CD14-positive monocyte (primary cell): ENCODE measurements around the gene MXRA8. TPM values are rescaled to one million over a fixed set of nuclear protein-coding genes. Genes with fewer than 3 reads are reported as not detected.

ENCODE experiments used
- DNase-seq, 3 donors: peaks; one replicate each; pipeline ENCODE4 v3.0.0-alpha.2; 2011 to 2022
- H2AFZ ChIP-seq: 2 replicates; pipeline ENCODE4 v1.6.0; 2012; ENCODE audit warnings: mild to moderate bottlenecking, low read depth, low read length, inconsistent platforms; ENCODE audit not compliant: insufficient read depth, poor library complexity, severe bottlenecking
- H3K27ac ChIP-seq, 2 donors: 1 replicate in 1 of 2; 2 replicates in 1 of 2; pipeline ENCODE4 v1.5.1; 2012 to 2013; ENCODE audit warnings: low read length in 2 of 2, control low read depth in 1 of 2, inconsistent platforms in 1 of 2, low read depth in 1 of 2, mild to moderate bottlenecking in 1 of 2
- H3K27me3 ChIP-seq, 2 donors: one replicate each; pipeline versions ENCODE4 v1.6.0 to v1.6.1; 2011 to 2013; ENCODE audit warnings: low read length in 2 of 2; ENCODE audit not compliant: control insufficient read depth in 2 of 2, insufficient read depth in 2 of 2
- H3K36me3 ChIP-seq, 2 donors: replicated peaks in 1 of 2; 1 replicate in 1 of 2; 2 replicates in 1 of 2; pipeline versions ENCODE4 v1.5.1 to v1.6.1; 2012 to 2013; ENCODE audit warnings: low read length in 2 of 2, control low read depth in 1 of 2, inconsistent platforms in 1 of 2, mild to moderate bottlenecking in 1 of 2; ENCODE audit not compliant: insufficient read depth in 2 of 2, control insufficient read depth in 1 of 2
- H3K4me1 ChIP-seq, 2 donors: 1 replicate in 1 of 2; 2 replicates in 1 of 2; pipeline versions ENCODE4 v1.5.1 to v1.6.1; 2012 to 2013; ENCODE audit warnings: low read length in 2 of 2, control low read depth in 1 of 2, inconsistent platforms in 1 of 2, mild to moderate bottlenecking in 1 of 2, moderate library complexity in 1 of 2; ENCODE audit not compliant: insufficient read depth in 2 of 2, control insufficient read depth in 1 of 2
- H3K4me2 ChIP-seq: replicated peaks from 2 replicates; pipeline ENCODE3; 2012; ENCODE audit warnings: low read length, moderate library complexity, mild to moderate bottlenecking; ENCODE audit not compliant: poor library complexity, severe bottlenecking; ENCODE audit errors: extremely low read depth
- H3K4me3 ChIP-seq, 3 experiments: fragments of 200-600 bp in 1 of 3; sonication (generic) in 1 of 3; replicated peaks in 1 of 3; 1 replicate in 2 of 3; 2 replicates in 1 of 3; pipeline ENCODE4 v1.5.1; 2011 to 2013; ENCODE audit warnings: low read length in 3 of 3, mild to moderate bottlenecking in 3 of 3, control low read depth in 2 of 3, low read depth in 2 of 3, inconsistent platforms in 1 of 3, moderate library complexity in 1 of 3
- H3K79me2 ChIP-seq: 2 replicates; pipeline ENCODE4 v1.6.0; 2012; ENCODE audit warnings: mild to moderate bottlenecking, control low read depth, inconsistent platforms, low read length, moderate library complexity; ENCODE audit not compliant: insufficient read depth
- H3K9ac ChIP-seq: 2 replicates; pipeline ENCODE4 v1.6.0; 2017; ENCODE audit warnings: low read length, mild to moderate bottlenecking; ENCODE audit not compliant: insufficient read depth, poor library complexity, severe bottlenecking
- H3K9me3 ChIP-seq, 2 donors: replicated peaks in 1 of 2; 1 replicate in 1 of 2; 2 replicates in 1 of 2; pipeline versions ENCODE4 v1.5.1 to v1.6.1; 2012 to 2013; ENCODE audit warnings: low read length in 2 of 2, control low read depth in 1 of 2; ENCODE audit not compliant: control insufficient read depth in 1 of 2, insufficient read depth in 1 of 2
- H4K20me1 ChIP-seq: 2 replicates; pipeline ENCODE4 v1.6.0; 2012; ENCODE audit warnings: mild to moderate bottlenecking, low read length, control low read depth, moderate library complexity; ENCODE audit not compliant: insufficient read depth
- H3K27ac Mint-ChIP-seq, 7 donors: one replicate each; pipeline ENCODE4 v1.8.0; 2020; ENCODE audit warnings: mild to moderate bottlenecking in 7 of 7, mixed read lengths in 7 of 7, moderate library complexity in 6 of 7, inconsistent platforms in 2 of 7
- H3K27me3 Mint-ChIP-seq, 3 donors: one replicate each; pipeline ENCODE4 v1.8.0; 2021 to 2022; ENCODE audit warnings: low read depth in 3 of 3, mild to moderate bottlenecking in 3 of 3, mixed read lengths in 3 of 3, moderate library complexity in 3 of 3, inconsistent platforms in 1 of 3
- H3K36me3 Mint-ChIP-seq, 2 donors: one replicate each; pipeline ENCODE4 v1.8.0; 2020; ENCODE audit warnings: mixed read lengths in 2 of 2, inconsistent platforms in 1 of 2, mild to moderate bottlenecking in 1 of 2
- H3K4me1 Mint-ChIP-seq: one replicate; pipeline ENCODE4 v1.8.0; 2020; ENCODE audit warnings: mild to moderate bottlenecking, mixed read lengths
- H3K4me3 Mint-ChIP-seq, 2 donors: one replicate each; pipeline ENCODE4 v1.8.0; 2020; ENCODE audit warnings: mild to moderate bottlenecking in 2 of 2, mixed read lengths in 2 of 2, moderate library complexity in 1 of 2
- H3K9me3 Mint-ChIP-seq, 7 donors: one replicate each; pipeline ENCODE4 v1.8.0; 2020 to 2022; ENCODE audit warnings: mixed read lengths in 7 of 7, mild to moderate bottlenecking in 6 of 7, moderate library complexity in 6 of 7, inconsistent platforms in 2 of 7
- WGBS: methylation state at CpG from one replicate; pipeline ENCODE4 v1.1.5; 2013; ENCODE audit warnings: missing lambda C conversion rate; ENCODE audit not compliant: insufficient coverage; 5-methylcytosine and 5-hydroxymethylcytosine counted together
- intact Hi-C, 2 donors: fragments of 100-400 bp; cut with micrococcal nuclease; formaldehyde crosslinking; loops; one replicate each; pipeline versions ENCODE4 v1.15.0 to v1.15.1; 2023
- polyA plus RNA-seq, 3 donors: library from polyadenylated mRNA; depleted of rRNA in 1 of 3; unstranded in 2 of 3; stranded (reverse) in 1 of 3; fragments of 300-500 nt in 2 of 3; fragments of >200 nt in 1 of 3; fragmentation: Illumina TruSeq in 2 of 3; gene quantifications; 1 replicate in 2 of 3; 2 replicates in 1 of 3; pipeline ENCODE4 v1.2.3, GENCODE V29; 2012 to 2021
- TF ChIP-seq, protein P1 (sequence below): fragments of 200-600 bp; IDR thresholded peaks from one replicate; pipeline ENCODE4 v1.8.0; 2022; ENCODE audit warnings: antibody characterized with exemption, mild to moderate bottlenecking

The MXRA8 gene
- polyA plus RNA-seq, 3 donors = not detected

GRCh38 chr1:1344655-1345361 is 13.5 kb downstream of the MXRA8 start:
- peaks cover 16% of the 10 kb centered on the region for H3K4me1 Mint-ChIP-seq
- DNase-seq = peak in 1 of 3 donors; percentile 70
- TF ChIP-seq, protein P1, sequence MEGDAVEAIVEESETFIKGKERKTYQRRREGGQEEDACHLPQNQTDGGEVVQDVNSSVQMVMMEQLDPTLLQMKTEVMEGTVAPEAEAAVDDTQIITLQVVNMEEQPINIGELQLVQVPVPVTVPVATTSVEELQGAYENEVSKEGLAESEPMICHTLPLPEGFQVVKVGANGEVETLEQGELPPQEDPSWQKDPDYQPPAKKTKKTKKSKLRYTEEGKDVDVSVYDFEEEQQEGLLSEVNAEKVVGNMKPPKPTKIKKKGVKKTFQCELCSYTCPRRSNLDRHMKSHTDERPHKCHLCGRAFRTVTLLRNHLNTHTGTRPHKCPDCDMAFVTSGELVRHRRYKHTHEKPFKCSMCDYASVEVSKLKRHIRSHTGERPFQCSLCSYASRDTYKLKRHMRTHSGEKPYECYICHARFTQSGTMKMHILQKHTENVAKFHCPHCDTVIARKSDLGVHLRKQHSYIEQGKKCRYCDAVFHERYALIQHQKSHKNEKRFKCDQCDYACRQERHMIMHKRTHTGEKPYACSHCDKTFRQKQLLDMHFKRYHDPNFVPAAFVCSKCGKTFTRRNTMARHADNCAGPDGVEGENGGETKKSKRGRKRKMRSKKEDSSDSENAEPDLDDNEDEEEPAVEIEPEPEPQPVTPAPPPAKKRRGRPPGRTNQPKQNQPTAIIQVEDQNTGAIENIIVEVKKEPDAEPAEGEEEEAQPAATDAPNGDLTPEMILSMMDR = no peak
- WGBS = 96% methylated on average over 10 of the region's 15 CpGs
- Histone ChIP-seq H3K27me3 (no peaks in the 10 kb centered on the region), H2AFZ (no peak overlapping the region), H3K4me2 (no peak overlapping the region), H3K4me3 (no peak overlapping the region), H3K9ac (no peak overlapping the region), H4K20me1 (peaks cover 44% of the 10 kb centered on the region), H3K4me1 (peaks cover 11 to 17% of the 10 kb centered on the region in 2 donors), H3K79me2 (peaks cover 28% of the 10 kb centered on the region), H3K9me3 (no peaks in the 10 kb centered on the region), H3K27ac (no peak overlapping the region), H3K36me3 (peaks cover 0 to 20% of the 10 kb centered on the region in 2 donors)
- no peak overlapping the region for H3K27ac Mint-ChIP-seq
- intact Hi-C loops = no loop called here
- peaks cover 2 to 11% (median 6%) of the 10 kb centered on the region in 3 donors for H3K27me3 Mint-ChIP-seq
- H3K9me3 Mint-ChIP-seq = peaks cover 0 to under 1% (median 0%) of the 10 kb centered on the region in 7 donors
- H3K4me3 Mint-ChIP-seq = no peak overlapping the region
- peaks cover 14 to 21% of the 10 kb centered on the region in 2 donors for H3K36me3 Mint-ChIP-seq

- H3K27ac Mint-ChIP-seq = peak overlapping the region in 1 of 7 donors; percentile 40
- peaks cover 16 to 29% of the 10 kb centered on the region in 2 donors for H3K36me3 Mint-ChIP-seq
- H3K36me3 ChIP-seq = peaks cover 2 to 21% of the 10 kb centered on the region in 2 donors
- H3K4me2 ChIP-seq = no peak overlapping the region
- H3K27ac ChIP-seq = no peak overlapping the region
- H3K4me3 ChIP-seq = no peak overlapping the region
- H3K79me2 ChIP-seq = peaks cover 28% of the 10 kb centered on the region
- H3K4me3 Mint-ChIP-seq = no peak overlapping the region
- peaks cover 44% of the 10 kb centered on the region for H4K20me1 ChIP-seq
- peaks cover 11 to 17% of the 10 kb centered on the region in 2 donors for H3K4me1 ChIP-seq
- DNase-seq = no peak
- H3K9me3 ChIP-seq = no peaks in the 10 kb centered on the region
- intact Hi-C loops = no loop called here
- no peak overlapping the region for H3K9ac ChIP-seq
- WGBS = 92% methylated on average over 24 of the region's 24 CpGs
- H3K27me3 Mint-ChIP-seq = peaks cover 2 to 11% (median 6%) of the 10 kb centered on the region in 3 donors
- no peaks in the 10 kb centered on the region for H3K27me3 ChIP-seq
- no peak overlapping the region for H2AFZ ChIP-seq
- H3K4me1 Mint-ChIP-seq = peaks cover 16% of the 10 kb centered on the region
- H3K9me3 Mint-ChIP-seq = peaks cover 0 to 1% (median 0%) of the 10 kb centered on the region in 7 donors
- TF ChIP-seq, protein P1 = no peak
Observed at GRCh38 chr1:1343811-1344421, 14.4 kb downstream of the MXRA8 start.
